ENCODE measurements around the gene GPR137B. TPM values are rescaled to one million over a fixed set of nuclear protein-coding genes. Genes with fewer than 3 reads are reported as not detected.
A peak's percentile ranks its signal among the peaks of the same experiment; 100 is the strongest.
"Not testable (repeated sequence)": the region's sequence is repeated elsewhere in the genome, so short reads cannot be mapped to it uniquely, and the experiment has no call there.

GPR137B gene
- total and polyA plus RNA-seq, 8 donors, result 2.9 to 64.8 (median 12.5) TPM

DNA sequence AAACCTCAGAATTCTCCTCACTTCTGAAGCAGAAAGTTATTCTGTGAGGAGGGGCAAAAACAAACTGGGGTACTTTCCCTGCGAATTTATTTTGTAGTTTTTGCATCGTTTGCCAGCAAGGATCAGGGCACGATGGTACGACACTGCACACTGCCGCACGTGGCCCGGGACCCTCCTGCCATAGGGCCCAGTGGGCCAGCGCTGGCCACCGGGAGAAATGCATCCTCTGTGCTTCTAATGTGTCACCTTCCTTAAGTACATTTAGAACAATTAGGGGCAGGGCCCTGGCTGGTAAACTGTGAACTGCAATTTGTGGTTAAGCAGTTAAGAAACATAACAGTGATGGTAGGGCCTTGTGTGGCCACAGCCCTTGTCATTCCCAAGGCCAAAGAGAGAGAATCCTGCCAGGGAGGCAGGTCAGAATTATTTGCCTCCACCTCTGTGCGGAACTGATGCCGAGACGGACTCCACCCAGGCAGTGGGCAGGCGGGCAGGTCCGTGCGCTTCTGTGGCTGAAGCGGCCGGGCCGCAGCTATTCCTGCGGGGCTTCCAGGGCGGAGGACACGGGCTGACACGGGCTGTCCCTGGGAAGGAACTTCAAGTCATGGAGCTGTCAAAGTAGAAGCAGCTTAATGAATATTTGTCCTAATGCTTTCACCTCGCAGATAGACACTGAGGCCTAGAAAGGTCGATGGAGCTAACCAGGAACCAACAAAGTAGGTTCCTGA lies 12.5 kb downstream of the GPR137B start:
- Histone ChIP-seq H3K27me3 (no peaks in the 10 kb centered on the region), H3K4me3 (no peak overlapping the region), H3K27ac (no peak overlapping the region), H3K36me3 (no peaks in the 10 kb centered on the region), H3K9me3 (no peaks in the 10 kb centered on the region), H3K4me1 (peaks cover 0 to 13% (median 0%) of the 10 kb centered on the region in 4 donors)
- WGBS, 5 donors, result 88 to 93% (median 90%) methylated on average over 24 of the region's 24 CpGs
- no peak for DNase-seq
- TF ChIP-seq EP300 (IDR thresholded peaks at IDR 0.05) (no peak), POLR2A (IDR thresholded peaks at IDR 0.05) (no peak), POLR2AphosphoS5 (IDR thresholded peaks at IDR 0.05) (no peak)
- TF ChIP-seq, protein P1, sequence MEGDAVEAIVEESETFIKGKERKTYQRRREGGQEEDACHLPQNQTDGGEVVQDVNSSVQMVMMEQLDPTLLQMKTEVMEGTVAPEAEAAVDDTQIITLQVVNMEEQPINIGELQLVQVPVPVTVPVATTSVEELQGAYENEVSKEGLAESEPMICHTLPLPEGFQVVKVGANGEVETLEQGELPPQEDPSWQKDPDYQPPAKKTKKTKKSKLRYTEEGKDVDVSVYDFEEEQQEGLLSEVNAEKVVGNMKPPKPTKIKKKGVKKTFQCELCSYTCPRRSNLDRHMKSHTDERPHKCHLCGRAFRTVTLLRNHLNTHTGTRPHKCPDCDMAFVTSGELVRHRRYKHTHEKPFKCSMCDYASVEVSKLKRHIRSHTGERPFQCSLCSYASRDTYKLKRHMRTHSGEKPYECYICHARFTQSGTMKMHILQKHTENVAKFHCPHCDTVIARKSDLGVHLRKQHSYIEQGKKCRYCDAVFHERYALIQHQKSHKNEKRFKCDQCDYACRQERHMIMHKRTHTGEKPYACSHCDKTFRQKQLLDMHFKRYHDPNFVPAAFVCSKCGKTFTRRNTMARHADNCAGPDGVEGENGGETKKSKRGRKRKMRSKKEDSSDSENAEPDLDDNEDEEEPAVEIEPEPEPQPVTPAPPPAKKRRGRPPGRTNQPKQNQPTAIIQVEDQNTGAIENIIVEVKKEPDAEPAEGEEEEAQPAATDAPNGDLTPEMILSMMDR (IDR thresholded peaks at IDR 0.05), result no peak
- intact Hi-C loops (cut with DNase I; ENCODE audit: low total_unique reads), result no loop called here

- no peaks in the 10 kb centered on the region for H3K9me3 ChIP-seq
- intact Hi-C loops (cut with DNase I; ENCODE audit: low total_unique reads), result no loop called here
- H3K4me3 ChIP-seq, result no peak overlapping the region
- peaks cover 0 to 11% (median 0%) of the 10 kb centered on the region in 4 donors for H3K4me1 ChIP-seq
- no peaks in the 10 kb centered on the region for H3K27me3 ChIP-seq
- H3K27ac ChIP-seq, result no peak overlapping the region
- no peak for DNase-seq
- H3K36me3 ChIP-seq, result no peaks in the 10 kb centered on the region
- no peak for TF ChIP-seq POLR2A (IDR thresholded peaks at IDR 0.05)
- no peak for TF ChIP-seq EP300 (IDR thresholded peaks at IDR 0.05)
- TF ChIP-seq, protein P1 (IDR thresholded peaks at IDR 0.05), result no peak
- TF ChIP-seq POLR2AphosphoS5 (IDR thresholded peaks at IDR 0.05), result no peak
- 84 to 92% (median 91%) methylated on average over 10 to 11 of the region's 11 CpGs for WGBS, 5 donors
Measured at GRCh38 chr1:236155399-236155767, 13.0 kb downstream of the GPR137B start.

GRCh38 chr1:236155841-236156503 lies 13.6 kb downstream of the GPR137B start:
- peaks cover 0 to 2% (median 0%) of the 10 kb centered on the region in 4 donors for H3K9me3 ChIP-seq
- peaks cover 0 to 7% (median 0%) of the 10 kb centered on the region in 4 donors for H3K4me1 ChIP-seq
- TF ChIP-seq EP300 (IDR thresholded peaks at IDR 0.05), result no peak
- TF ChIP-seq, protein P1 (IDR thresholded peaks at IDR 0.05), result no peak
- TF ChIP-seq POLR2AphosphoS5 (IDR thresholded peaks at IDR 0.05), result no peak
- TF ChIP-seq POLR2A (IDR thresholded peaks at IDR 0.05), result no peak
- no peak for DNase-seq
- 88 to 91% (median 91%) methylated on average over 5 to 15 of the region's 15 CpGs for WGBS, 5 donors
- intact Hi-C loops (cut with DNase I; ENCODE audit: low total_unique reads), result no loop called here
- no peaks in the 10 kb centered on the region for H3K36me3 ChIP-seq
- peak overlapping the region in 1 of 5 donors; percentile 32 for H3K27ac ChIP-seq
- no peaks in the 10 kb centered on the region for H3K27me3 ChIP-seq
- no peak overlapping the region for H3K4me3 ChIP-seq

- whole genome bisulfite sequencing, 5 donors, result 78 to 84% (median 82%) methylated on average over 18 of the region's 18 CpGs
- no peak for DNase-seq
- no peak for TF ChIP-seq EP300 (IDR thresholded peaks at IDR 0.05)
- TF ChIP-seq, protein P1 (IDR thresholded peaks at IDR 0.05), result no peak
- no peak for TF ChIP-seq POLR2A (IDR thresholded peaks at IDR 0.05)
- TF ChIP-seq POLR2AphosphoS5 (IDR thresholded peaks at IDR 0.05), result no peak
- H3K4me1 ChIP-seq, result peaks cover 0 to 7% (median 0%) of the 10 kb centered on the region in 4 donors
- H3K9me3 ChIP-seq, result peaks cover 0 to 8% (median 6%) of the 10 kb centered on the region in 4 donors
- intact Hi-C loops (cut with DNase I; ENCODE audit: low total_unique reads), result no loop called here
- no peak overlapping the region for H3K4me3 ChIP-seq
- no peaks in the 10 kb centered on the region for H3K36me3 ChIP-seq
- H3K27ac ChIP-seq, result peak overlapping the region in 1 of 5 donors; percentile 32
- H3K27me3 ChIP-seq, result no peaks in the 10 kb centered on the region
Measured at GRCh38 chr1:236156512-236157208, 14.3 kb downstream of the GPR137B start.

DNA sequence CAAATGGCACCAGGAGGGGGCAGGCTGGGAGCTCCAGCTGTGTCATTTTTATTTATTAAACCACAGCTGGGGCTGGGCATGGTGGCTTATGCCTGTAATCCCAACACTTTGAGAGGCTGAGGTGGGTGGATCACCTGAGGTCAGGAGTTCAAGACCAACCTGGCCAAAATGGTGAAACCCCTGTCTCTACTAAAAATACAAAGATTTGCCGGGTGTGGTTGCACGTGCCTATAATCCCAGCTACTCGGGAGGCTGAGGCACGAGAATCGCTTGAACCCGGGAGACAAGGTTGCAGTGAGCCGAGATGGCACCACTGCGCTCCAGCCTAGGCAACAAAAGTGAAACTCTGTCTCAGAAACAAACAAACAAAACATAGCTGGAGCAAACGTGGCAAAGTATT lies 15.7 kb downstream of the GPR137B start:
- H3K4me3 ChIP-seq; intact Hi-C loops (cut with DNase I; ENCODE audit: low total_unique reads); DNase-seq; H3K27me3 ChIP-seq; H3K36me3 ChIP-seq; H3K27ac ChIP-seq: not testable (repeated sequence)
- Histone ChIP-seq H3K9me3 (peaks cover 0 to 22% (median 11%) of the 10 kb centered on the region in 4 donors), H3K4me1 (peaks cover 0 to 17% (median 2%) of the 10 kb centered on the region in 4 donors)
- 85 to 91% (median 90%) methylated on average over 9 of the region's 9 CpGs for WGBS, 5 donors
